ENCODE data around the gene PCDHB7. TPM values are rescaled to one million over a fixed set of nuclear protein-coding genes. Genes with fewer than 3 reads are reported as not detected.
"Not testable (repeated sequence)": the region's sequence is repeated elsewhere in the genome, so short reads cannot be mapped to it uniquely, and the experiment has no call there.

PCDHB7 gene
- total RNA-seq, 1 donor = 2.2 TPM

DNA sequence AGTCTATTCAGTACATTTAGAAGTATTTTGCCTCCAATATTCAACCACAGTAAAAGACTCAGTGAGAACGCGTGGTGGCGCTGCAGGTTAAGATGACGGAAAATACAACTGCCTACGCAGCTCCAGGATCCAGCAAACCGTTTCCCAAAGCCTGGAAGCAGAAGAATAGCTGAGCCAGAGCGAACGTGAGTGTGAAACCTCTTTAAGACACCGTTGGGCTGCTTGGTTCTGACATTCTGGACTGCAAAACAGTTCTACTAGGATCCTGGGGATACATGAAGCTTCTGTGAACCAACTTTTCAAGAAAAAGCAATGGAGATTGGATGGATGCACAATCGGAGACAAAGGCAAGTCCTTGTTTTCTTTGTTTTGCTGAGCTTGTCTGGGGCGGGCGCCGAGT is 9.8 kb downstream of the PCDHB7 start, which contains the start of gene PCDHB16:
TSS of gene PCDHB16 (plus strand) at position 140 of the 400 bp plus-strand sequence. CDS start at position 313, 173 bp downstream.
- peak; percentile 71 for DNase-seq (ENCODE audit: insufficient read length, low spot score, missing footprints)
- H3K9me3 ChIP-seq (ENCODE audit: low read depth, low read length) = no peaks in the 10 kb centered on the region
- no peaks in the 10 kb centered on the region for H3K4me1 ChIP-seq (ENCODE audit: insufficient read depth, low read length)
- peak within 1 kb of the TSS; percentile 72 for H2AFZ ChIP-seq (ENCODE audit: low read length)
- H3K79me2 ChIP-seq (ENCODE audit: insufficient read depth, low read length) = no peaks in the 10 kb centered on the region
- no peaks in the 10 kb centered on the region for H4K20me1 ChIP-seq (ENCODE audit: insufficient read depth, low read length)
- no peaks in the 10 kb centered on the region for H3K36me3 ChIP-seq (ENCODE audit: insufficient read depth, low read length)
- peak within 1 kb of the TSS; percentile 47 for H3K4me2 ChIP-seq (ENCODE audit: insufficient read depth, low read length)
- H3K27ac ChIP-seq (ENCODE audit: low read depth, low read length) = no peak within 1 kb of the TSS
- TF ChIP-seq, protein P1, sequence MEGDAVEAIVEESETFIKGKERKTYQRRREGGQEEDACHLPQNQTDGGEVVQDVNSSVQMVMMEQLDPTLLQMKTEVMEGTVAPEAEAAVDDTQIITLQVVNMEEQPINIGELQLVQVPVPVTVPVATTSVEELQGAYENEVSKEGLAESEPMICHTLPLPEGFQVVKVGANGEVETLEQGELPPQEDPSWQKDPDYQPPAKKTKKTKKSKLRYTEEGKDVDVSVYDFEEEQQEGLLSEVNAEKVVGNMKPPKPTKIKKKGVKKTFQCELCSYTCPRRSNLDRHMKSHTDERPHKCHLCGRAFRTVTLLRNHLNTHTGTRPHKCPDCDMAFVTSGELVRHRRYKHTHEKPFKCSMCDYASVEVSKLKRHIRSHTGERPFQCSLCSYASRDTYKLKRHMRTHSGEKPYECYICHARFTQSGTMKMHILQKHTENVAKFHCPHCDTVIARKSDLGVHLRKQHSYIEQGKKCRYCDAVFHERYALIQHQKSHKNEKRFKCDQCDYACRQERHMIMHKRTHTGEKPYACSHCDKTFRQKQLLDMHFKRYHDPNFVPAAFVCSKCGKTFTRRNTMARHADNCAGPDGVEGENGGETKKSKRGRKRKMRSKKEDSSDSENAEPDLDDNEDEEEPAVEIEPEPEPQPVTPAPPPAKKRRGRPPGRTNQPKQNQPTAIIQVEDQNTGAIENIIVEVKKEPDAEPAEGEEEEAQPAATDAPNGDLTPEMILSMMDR (IDR thresholded peaks at IDR 0.05; ENCODE audit: extremely low read depth, low read depth, low read length) = peak; percentile 52
- H3K4me3 ChIP-seq (ENCODE audit: insufficient read depth, low read length) = peak within 1 kb of the TSS; percentile 42
- H3K27me3 ChIP-seq (ENCODE audit: insufficient read depth, low read length) = no peaks in the 10 kb centered on the region

DNA sequence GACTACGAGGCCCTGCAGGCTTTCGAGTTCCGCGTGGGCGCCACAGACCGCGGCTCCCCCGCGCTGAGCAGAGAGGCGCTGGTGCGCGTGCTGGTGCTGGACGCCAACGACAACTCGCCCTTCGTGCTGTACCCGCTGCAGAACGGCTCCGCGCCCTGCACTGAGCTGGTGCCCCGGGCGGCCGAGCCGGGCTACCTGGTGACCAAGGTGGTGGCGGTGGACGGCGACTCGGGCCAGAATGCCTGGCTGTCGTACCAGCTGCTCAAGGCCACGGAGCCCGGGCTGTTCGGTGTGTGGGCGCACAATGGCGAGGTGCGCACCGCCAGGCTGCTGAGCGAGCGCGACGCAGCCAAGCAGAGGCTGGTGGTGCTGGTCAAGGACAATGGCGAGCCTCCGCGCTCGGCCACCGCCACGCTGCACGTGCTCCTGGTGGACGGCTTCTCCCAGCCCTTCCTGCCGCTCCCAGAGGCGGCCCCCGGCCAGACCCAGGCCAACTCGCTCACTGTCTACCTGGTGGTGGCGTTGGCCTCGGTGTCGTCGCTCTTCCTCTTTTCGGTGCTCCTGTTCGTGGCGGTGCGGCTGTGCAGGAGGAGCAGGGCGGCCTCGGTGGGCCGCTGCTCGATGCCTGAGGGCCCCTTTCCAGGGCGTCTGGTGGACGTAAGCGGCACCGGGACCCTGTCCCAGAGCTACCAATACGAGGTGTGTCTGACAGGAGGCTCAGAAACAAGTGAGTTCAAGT is 11.8 kb downstream of the PCDHB7 start:
- H3K27ac ChIP-seq (ENCODE audit: low read depth, low read length); H3K9me3 ChIP-seq (ENCODE audit: low read depth, low read length); H4K20me1 ChIP-seq (ENCODE audit: insufficient read depth, low read length); H3K4me3 ChIP-seq (ENCODE audit: insufficient read depth, low read length); H3K4me2 ChIP-seq (ENCODE audit: insufficient read depth, low read length); DNase-seq (ENCODE audit: insufficient read length, low spot score, missing footprints); H3K79me2 ChIP-seq (ENCODE audit: insufficient read depth, low read length); H3K4me1 ChIP-seq (ENCODE audit: insufficient read depth, low read length); H3K27me3 ChIP-seq (ENCODE audit: insufficient read depth, low read length); H3K36me3 ChIP-seq (ENCODE audit: insufficient read depth, low read length); H2AFZ ChIP-seq (ENCODE audit: low read length): not testable (repeated sequence)

DNA sequence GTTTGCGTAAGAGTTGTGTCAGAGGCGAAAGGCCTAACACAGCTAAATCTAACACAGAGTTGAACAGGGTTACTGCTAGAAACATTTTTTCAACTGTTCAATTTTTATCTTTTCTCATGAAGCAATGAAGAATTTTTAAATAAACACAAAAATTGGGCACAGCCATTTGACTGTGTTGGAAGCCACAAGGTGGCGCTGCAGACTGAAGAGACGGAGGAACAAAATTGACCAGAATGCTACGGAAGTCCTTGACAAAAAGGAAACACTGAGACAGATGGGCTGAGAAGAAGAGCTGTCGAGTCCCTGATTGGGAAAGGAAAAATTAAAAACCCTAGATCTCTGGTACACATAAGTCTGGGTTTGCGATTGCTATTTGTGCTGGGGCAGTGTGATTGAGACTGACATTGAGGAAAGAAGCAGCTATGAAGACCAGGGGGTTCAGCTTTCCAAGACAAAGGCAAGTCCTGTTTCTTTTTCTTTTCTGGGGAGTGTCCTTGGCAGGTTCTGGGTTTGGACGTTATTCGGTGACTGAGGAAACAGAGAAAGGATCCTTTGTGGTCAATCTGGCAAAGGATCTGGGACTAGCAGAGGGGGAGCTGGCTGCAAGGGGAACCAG is 14.6 kb downstream of the PCDHB7 start, which contains the start of gene PCDHB9:
TSS of gene PCDHB9 (plus strand) at position 265 of the 616 bp plus-strand sequence. CDS start at position 423, 158 bp downstream.
- Histone ChIP-seq H3K4me3 (ENCODE audit: insufficient read depth, low read length) (peak within 1 kb of the TSS; percentile 48), H3K27me3 (ENCODE audit: insufficient read depth, low read length) (no peaks in the 10 kb centered on the region), H3K4me2 (ENCODE audit: insufficient read depth, low read length) (peak within 1 kb of the TSS; percentile 56), H3K36me3 (ENCODE audit: insufficient read depth, low read length) (no peaks in the 10 kb centered on the region), H3K4me1 (ENCODE audit: insufficient read depth, low read length) (no peaks in the 10 kb centered on the region), H4K20me1 (ENCODE audit: insufficient read depth, low read length) (no peaks in the 10 kb centered on the region), H3K79me2 (ENCODE audit: insufficient read depth, low read length) (no peaks in the 10 kb centered on the region), H3K9me3 (ENCODE audit: low read depth, low read length) (no peaks in the 10 kb centered on the region), H3K27ac (ENCODE audit: low read depth, low read length) (no peak within 1 kb of the TSS), H2AFZ (ENCODE audit: low read length) (peak within 1 kb of the TSS; percentile 57)
- DNase-seq (ENCODE audit: insufficient read length, low spot score, missing footprints) = no peak
- TF ChIP-seq, protein P1 (IDR thresholded peaks at IDR 0.05; ENCODE audit: extremely low read depth, low read depth, low read length) = peak; percentile 60

DNA sequence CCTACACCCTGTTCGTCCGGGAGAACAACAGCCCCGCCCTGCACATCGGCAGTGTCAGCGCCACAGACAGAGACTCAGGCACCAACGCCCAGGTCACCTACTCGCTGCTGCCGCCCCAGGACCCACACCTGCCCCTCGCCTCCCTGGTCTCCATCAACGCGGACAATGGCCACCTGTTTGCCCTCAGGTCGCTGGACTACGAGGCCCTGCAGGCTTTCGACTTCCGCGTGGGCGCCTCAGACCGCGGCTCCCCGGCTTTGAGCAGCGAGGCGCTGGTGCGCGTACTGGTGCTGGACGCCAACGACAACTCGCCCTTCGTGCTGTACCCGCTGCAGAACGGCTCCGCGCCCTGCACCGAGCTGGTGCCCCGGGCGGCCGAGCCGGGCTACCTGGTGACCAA is 16.2 kb downstream of the PCDHB7 start:
- H3K27ac ChIP-seq (ENCODE audit: low read depth, low read length); H3K27me3 ChIP-seq (ENCODE audit: insufficient read depth, low read length); H3K4me2 ChIP-seq (ENCODE audit: insufficient read depth, low read length); DNase-seq (ENCODE audit: insufficient read length, low spot score, missing footprints); H3K36me3 ChIP-seq (ENCODE audit: insufficient read depth, low read length); H3K9me3 ChIP-seq (ENCODE audit: low read depth, low read length); H4K20me1 ChIP-seq (ENCODE audit: insufficient read depth, low read length); H3K4me1 ChIP-seq (ENCODE audit: insufficient read depth, low read length); H3K4me3 ChIP-seq (ENCODE audit: insufficient read depth, low read length); H3K79me2 ChIP-seq (ENCODE audit: insufficient read depth, low read length); H2AFZ ChIP-seq (ENCODE audit: low read length): not testable (repeated sequence)

DNA sequence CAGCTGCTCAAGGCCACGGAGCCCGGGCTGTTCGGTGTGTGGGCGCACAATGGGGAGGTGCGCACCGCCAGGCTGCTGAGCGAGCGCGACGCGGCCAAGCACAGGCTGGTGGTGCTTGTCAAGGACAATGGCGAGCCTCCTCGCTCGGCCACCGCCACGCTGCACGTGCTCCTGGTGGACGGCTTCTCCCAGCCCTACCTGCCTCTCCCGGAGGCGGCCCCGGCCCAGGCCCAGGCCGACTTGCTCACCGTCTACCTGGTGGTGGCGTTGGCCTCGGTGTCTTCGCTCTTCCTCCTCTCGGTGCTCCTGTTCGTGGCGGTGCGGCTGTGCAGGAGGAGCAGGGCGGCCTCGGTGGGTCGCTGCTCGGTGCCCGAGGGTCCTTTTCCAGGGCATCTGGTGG is 16.7 kb downstream of the PCDHB7 start:
- not testable (repeated sequence) for H3K79me2 ChIP-seq (ENCODE audit: insufficient read depth, low read length)

More for the DNA sequence above, 16.7 kb downstream of the PCDHB7 start:
- H2AFZ ChIP-seq (ENCODE audit: low read length); H3K36me3 ChIP-seq (ENCODE audit: insufficient read depth, low read length); H3K4me2 ChIP-seq (ENCODE audit: insufficient read depth, low read length); DNase-seq (ENCODE audit: insufficient read length, low spot score, missing footprints); H4K20me1 ChIP-seq (ENCODE audit: insufficient read depth, low read length); H3K4me1 ChIP-seq (ENCODE audit: insufficient read depth, low read length); H3K27ac ChIP-seq (ENCODE audit: low read depth, low read length); H3K27me3 ChIP-seq (ENCODE audit: insufficient read depth, low read length); H3K4me3 ChIP-seq (ENCODE audit: insufficient read depth, low read length); H3K9me3 ChIP-seq (ENCODE audit: low read depth, low read length): not testable (repeated sequence)

Data from osteoblast (primary cell).